ENCODE results near the gene WSCD2.

- TF ChIP-seq EZH2phosphoT487 (IDR thresholded peaks at IDR 0.05; ENCODE audit: insufficient read depth, low read depth) (no peak), EZH2 (IDR thresholded peaks at IDR 0.05; ENCODE audit: insufficient read depth, poor library complexity, severe bottlenecking) (no peak)
These were observed 53.0 kb downstream of the WSCD2 start for GRCh38 chr12:108182096-108182495.
